ENCODE results near the gene SQOR. TPM values are rescaled to one million over a fixed set of nuclear protein-coding genes. Genes with fewer than 3 reads are reported as not detected.

SQOR gene
- total RNA-seq, 2 donors from 2014 or later: 0.24 TPM; not detected in 1

- Histone ChIP-seq H3K4me1 (ENCODE audit: control insufficient read depth, insufficient read depth, low read length) (no peaks in the 10 kb centered on the region), H3K36me3 (ENCODE audit: control insufficient read depth, insufficient read depth, low read length) (no peaks in the 10 kb centered on the region), H3K9me3 (ENCODE audit: control insufficient read depth, low read length) (no peaks in the 10 kb centered on the region), H3K4me3 (ENCODE audit: low read length) (no peak overlapping the region), H3K9ac (ENCODE audit: extremely low read depth, low read length, poor library complexity, severe bottlenecking) (no peak overlapping the region), H3K27ac (ENCODE audit: low read depth, low read length) (no peak overlapping the region), H3K27me3 (ENCODE audit: control insufficient read depth, insufficient read depth, low read length, poor library complexity, severe bottlenecking) (peaks cover 69% of the 10 kb centered on the region)
- WGBS, 2 experiments (ENCODE audit: insufficient coverage in 1 of 2, insufficient read length in 1 of 2): 100% methylated on average over 1 of the region's 1 CpG
- no peak for DNase-seq
- Mint-ChIP-seq H3K27me3 (ENCODE audit: insufficient read depth) (peaks cover 31% of the 10 kb centered on the region), H3K4me3 (no peak overlapping the region), H3K4me1 (no peaks in the 10 kb centered on the region), H3K36me3 (ENCODE audit: low read depth) (no peaks in the 10 kb centered on the region), H3K9me3 (no peaks in the 10 kb centered on the region), H3K27ac (no peak overlapping the region)
- TF ChIP-seq, protein P1, sequence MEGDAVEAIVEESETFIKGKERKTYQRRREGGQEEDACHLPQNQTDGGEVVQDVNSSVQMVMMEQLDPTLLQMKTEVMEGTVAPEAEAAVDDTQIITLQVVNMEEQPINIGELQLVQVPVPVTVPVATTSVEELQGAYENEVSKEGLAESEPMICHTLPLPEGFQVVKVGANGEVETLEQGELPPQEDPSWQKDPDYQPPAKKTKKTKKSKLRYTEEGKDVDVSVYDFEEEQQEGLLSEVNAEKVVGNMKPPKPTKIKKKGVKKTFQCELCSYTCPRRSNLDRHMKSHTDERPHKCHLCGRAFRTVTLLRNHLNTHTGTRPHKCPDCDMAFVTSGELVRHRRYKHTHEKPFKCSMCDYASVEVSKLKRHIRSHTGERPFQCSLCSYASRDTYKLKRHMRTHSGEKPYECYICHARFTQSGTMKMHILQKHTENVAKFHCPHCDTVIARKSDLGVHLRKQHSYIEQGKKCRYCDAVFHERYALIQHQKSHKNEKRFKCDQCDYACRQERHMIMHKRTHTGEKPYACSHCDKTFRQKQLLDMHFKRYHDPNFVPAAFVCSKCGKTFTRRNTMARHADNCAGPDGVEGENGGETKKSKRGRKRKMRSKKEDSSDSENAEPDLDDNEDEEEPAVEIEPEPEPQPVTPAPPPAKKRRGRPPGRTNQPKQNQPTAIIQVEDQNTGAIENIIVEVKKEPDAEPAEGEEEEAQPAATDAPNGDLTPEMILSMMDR (conservative IDR thresholded peaks at IDR 0.05): no peak
Observed at GRCh38 chr15:45731343-45731742, 96.5 kb downstream of the SQOR start.

- H3K9me3 ChIP-seq (ENCODE audit: control insufficient read depth, low read length): no peaks in the 10 kb centered on the region
- WGBS, 2 experiments (ENCODE audit: insufficient coverage in 1 of 2, insufficient read length in 1 of 2): 88 to 91% methylated on average over 2 of the region's 2 CpGs
- H3K4me1 ChIP-seq (ENCODE audit: control insufficient read depth, insufficient read depth, low read length): no peaks in the 10 kb centered on the region
- no peak overlapping the region for H3K27ac ChIP-seq (ENCODE audit: low read depth, low read length)
- H3K9me3 Mint-ChIP-seq: no peaks in the 10 kb centered on the region
- peaks cover 56% of the 10 kb centered on the region for H3K27me3 ChIP-seq (ENCODE audit: control insufficient read depth, insufficient read depth, low read length, poor library complexity, severe bottlenecking)
- H3K4me3 ChIP-seq (ENCODE audit: low read length): no peak overlapping the region
- no peaks in the 10 kb centered on the region for H3K36me3 Mint-ChIP-seq (ENCODE audit: low read depth)
- H3K9ac ChIP-seq (ENCODE audit: extremely low read depth, low read length, poor library complexity, severe bottlenecking): no peak overlapping the region
- no peaks in the 10 kb centered on the region for H3K36me3 ChIP-seq (ENCODE audit: control insufficient read depth, insufficient read depth, low read length)
- peaks cover 24% of the 10 kb centered on the region for H3K27me3 Mint-ChIP-seq (ENCODE audit: insufficient read depth)
- no peak overlapping the region for H3K27ac Mint-ChIP-seq
- no peak overlapping the region for H3K4me3 Mint-ChIP-seq
- TF ChIP-seq, protein P1 (conservative IDR thresholded peaks at IDR 0.05): no peak
- no peaks in the 10 kb centered on the region for H3K4me1 Mint-ChIP-seq
- DNase-seq: no peak
Observed at GRCh38 chr15:45732662-45733061, 97.8 kb downstream of the SQOR start.

DNA sequence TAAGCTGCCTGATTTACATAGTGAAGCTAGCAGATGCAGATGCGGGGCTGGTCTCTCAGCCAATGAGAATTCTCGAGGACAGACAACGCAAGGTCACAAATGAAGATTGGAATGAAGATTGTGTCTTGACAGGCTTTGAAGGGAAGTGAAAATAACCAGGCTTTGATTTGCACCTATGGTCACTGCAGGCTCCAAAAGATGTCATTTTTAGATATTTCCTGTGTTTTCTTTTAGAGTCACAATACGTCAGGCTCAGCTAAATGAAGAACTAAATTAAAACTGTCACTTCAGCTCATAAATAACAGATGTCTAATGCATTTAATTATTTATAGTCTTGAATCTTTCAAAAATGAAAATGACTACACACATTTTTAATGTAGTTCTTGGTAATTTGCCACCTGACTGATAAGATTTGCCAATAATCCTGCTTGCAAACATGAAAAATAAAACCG lies 99.5 kb downstream of the SQOR start:
- Mint-ChIP-seq H3K4me3 (no peak overlapping the region), H3K9me3 (no peaks in the 10 kb centered on the region), H3K36me3 (ENCODE audit: low read depth) (no peaks in the 10 kb centered on the region), H3K4me1 (no peaks in the 10 kb centered on the region), H3K27me3 (ENCODE audit: insufficient read depth) (peaks cover 17% of the 10 kb centered on the region), H3K27ac (no peak overlapping the region)
- WGBS, 2 experiments (ENCODE audit: insufficient coverage in 1 of 2, insufficient read length in 1 of 2): 82 to 85% methylated on average over 4 to 5 of the region's 5 CpGs
- TF ChIP-seq, protein P1 (conservative IDR thresholded peaks at IDR 0.05): no peak
- no peak overlapping the region for H3K4me3 ChIP-seq (ENCODE audit: low read length)
- peaks cover 53% of the 10 kb centered on the region for H3K27me3 ChIP-seq (ENCODE audit: control insufficient read depth, insufficient read depth, low read length, poor library complexity, severe bottlenecking)
- H3K9me3 ChIP-seq (ENCODE audit: control insufficient read depth, low read length): no peaks in the 10 kb centered on the region
- DNase-seq: no peak
- no peak overlapping the region for H3K9ac ChIP-seq (ENCODE audit: extremely low read depth, low read length, poor library complexity, severe bottlenecking)
- H3K36me3 ChIP-seq (ENCODE audit: control insufficient read depth, insufficient read depth, low read length): no peaks in the 10 kb centered on the region
- no peak overlapping the region for H3K27ac ChIP-seq (ENCODE audit: low read depth, low read length)
- H3K4me1 ChIP-seq (ENCODE audit: control insufficient read depth, insufficient read depth, low read length): no peaks in the 10 kb centered on the region

Other genes starting within 250 kb of the SQOR start
- 1 to 10 TPM in 1 of 2 donors, under 1 TPM in 1; 0.53 to 1.2 TPM for gene SLC30A4, start 112.3 kb upstream of the SQOR start, total RNA-seq
- gene BLOC1S6, start 47.6 kb upstream of the SQOR start, total RNA-seq: 10 to 100 TPM; 43.3 to 46.8 TPM

Measured in endodermal cell (in vitro differentiated cells).